HepG2 (cell line): ENCODE measurements around the gene GLE1. TPM values are rescaled to one million over a fixed set of nuclear protein-coding genes. Genes with fewer than 3 reads are reported as not detected.

Experiments used
- CBX1 ChIP-seq: IDR thresholded peaks from one replicate; pipeline ENCODE4 v1.6.1; 2016; ENCODE audit warnings: antibody characterized with exemption, low read depth
- CEBPG ChIP-seq: IDR thresholded peaks from 2 replicates; pipeline ENCODE4 v1.6.1; 2016
- GMEB1 ChIP-seq: sonication (generic); formaldehyde crosslinking; IDR thresholded peaks from 2 replicates; pipeline ENCODE4 v1.5.1; 2020; ENCODE audit warnings: missing genetic modification reagents, mild to moderate bottlenecking, borderline replicate concordance
- HHEX ChIP-seq: IDR thresholded peaks from 2 replicates; pipeline ENCODE4 v1.6.1; 2016; ENCODE audit warnings: control low read depth
- MEF2D ChIP-seq: sonication (generic); formaldehyde crosslinking; IDR thresholded peaks from 2 replicates; pipeline ENCODE4 v1.5.1; 2020; ENCODE audit warnings: mild to moderate bottlenecking, missing genetic modification reagents
- MEIS2 ChIP-seq: sonication (generic); formaldehyde crosslinking; IDR thresholded peaks from 2 replicates; pipeline ENCODE4 v1.9.0; 2021; ENCODE audit warnings: mild to moderate bottlenecking, missing genetic modification reagents
- PATZ1 ChIP-seq: sonication (generic); formaldehyde crosslinking; IDR thresholded peaks from 2 replicates; pipeline ENCODE4 v1.4.0; 2020; ENCODE audit warnings: missing genetic modification reagents
- SOX13 ChIP-seq, 3 experiments: fragments of 450-650 bp in 1 of 3; sonication (generic) in 1 of 3; formaldehyde crosslinking in 1 of 3; IDR thresholded peaks in 2 of 3; conservative IDR thresholded peaks in 1 of 3; 2 replicates each; pipeline versions ENCODE4 v1.5.0 to v1.6.1; 2016 to 2020; ENCODE audit warnings: antibody characterized with exemption in 1 of 3, mild to moderate bottlenecking in 1 of 3, missing compliant biosample characterization in 1 of 3, missing genetic modification reagents in 1 of 3, moderate library complexity in 1 of 3
- ZNF543 ChIP-seq: sonication (generic); formaldehyde crosslinking; IDR thresholded peaks from 2 replicates; pipeline ENCODE4 v1.4.0; 2020; ENCODE audit warnings: mild to moderate bottlenecking, missing genetic modification reagents
- ZNF607 ChIP-seq: sonication (generic); formaldehyde crosslinking; IDR thresholded peaks from 2 replicates; pipeline ENCODE4 v1.5.1; 2020; ENCODE audit warnings: missing genetic modification reagents, mild to moderate bottlenecking, borderline replicate concordance
- ZNF616 ChIP-seq: sonication (generic); formaldehyde crosslinking; IDR thresholded peaks from 2 replicates; pipeline ENCODE4 v1.5.0; 2020; ENCODE audit warnings: low read depth, mild to moderate bottlenecking, missing genetic modification reagents
- ZNF792 ChIP-seq: IDR thresholded peaks from 2 replicates; pipeline ENCODE4 v1.6.1; 2016
- ZSCAN9 ChIP-seq: IDR thresholded peaks from 2 replicates; pipeline ENCODE4 v1.6.1; 2016; ENCODE audit warnings: borderline replicate concordance
- ZXDC ChIP-seq: sonication (generic); formaldehyde crosslinking; IDR thresholded peaks from 2 replicates; pipeline ENCODE4 v1.5.0; 2020; ENCODE audit warnings: mild to moderate bottlenecking, missing genetic modification reagents
- polyA plus RNA-seq, 8 experiments: library from polyadenylated mRNA; depleted of rRNA in 3 of 8; stranded (reverse) in 7 of 8; unstranded in 1 of 8; fragments of >200 nt; fragmentation: Illumina TruSeq in 4 of 8; extraction: Trizol in 4 of 8; gene quantifications; 2 replicates each; pipeline versions ENCODE4 v1.2.1 to v1.2.3, GENCODE V29; 2011 to 2016; ENCODE audit warnings: low read depth in 4 of 8, missing spikeins in 1 of 8, mixed read lengths in 1 of 8; ENCODE audit not compliant: insufficient read depth in 1 of 8
- total RNA-seq, 5 experiments: library from RNA; depleted of rRNA; stranded (reverse); fragments of >200 nt; fragmentation: Illumina TruSeq; extraction: Trizol; gene quantifications; 2 replicates each; pipeline ENCODE4 v1.2.3, GENCODE V29; 2016; ENCODE audit warnings: low read depth in 1 of 5

Gene GLE1
- total and polyA plus RNA-seq, 2 of the 13 experiments (the other 11 are each of a cell fraction or from before 2014, with no cell fraction given), result 14.7 to 28.8 TPM

GRCh38 chr9:128551657-128552152, 47.2 kb downstream of the GLE1 start (continued):
- no peak for TF ChIP-seq ZNF792
- no peak for TF ChIP-seq MEF2D (CRISPR knock-in tag)
- TF ChIP-seq SOX13 (IDR thresholded peaks at IDR 0.05), result no peak
- TF ChIP-seq SOX13 (CRISPR knock-in tag; conservative IDR thresholded peaks at IDR 0.05 in 1 of 2, IDR thresholded peaks at IDR 0.05 in 1 of 2), result no peak
- no peak for TF ChIP-seq ZNF616 (CRISPR knock-in tag)
- TF ChIP-seq CEBPG (CRISPR knock-in tag), result no peak
- peak; percentile 67 for TF ChIP-seq PATZ1 (CRISPR knock-in tag)
- no peak for TF ChIP-seq ZXDC (CRISPR knock-in tag)
- TF ChIP-seq MEIS2, result 0 out of 2 replicates have a peak, but pooled peaks have one; percentile 28
- TF ChIP-seq HHEX, result no peak
- no peak for TF ChIP-seq ZNF607 (CRISPR knock-in tag)
- no peak for TF ChIP-seq GMEB1
- TF ChIP-seq ZNF543 (CRISPR knock-in tag), result no peak
- no peak for TF ChIP-seq ZSCAN9 (CRISPR knock-in tag)
- TF ChIP-seq CBX1, result no peak
- TF ChIP-seq, all 625 proteins: peak for 15
